ENCODE results near the gene HSP90AA1. TPM values are rescaled to one million over a fixed set of nuclear protein-coding genes. Genes with fewer than 3 reads are reported as not detected.
A peak's percentile ranks its signal among the peaks of the same experiment; 100 is the strongest.

The HSP90AA1 gene
- total RNA-seq, 1 experiment from 2014 or later, result 842 TPM

- TF ChIP-seq ZNF263 (CRISPR knock-in tag; IDR thresholded peaks at IDR 0.05; ENCODE audit: low read depth), result no peak
- TF ChIP-seq JAZF1 (CRISPR knock-in tag; IDR thresholded peaks at IDR 0.05), result no peak
- TF ChIP-seq ZNF121 (CRISPR knock-in tag; IDR thresholded peaks at IDR 0.05), result no peak
- TF ChIP-seq EMX1 (CRISPR knock-in tag; IDR thresholded peaks at IDR 0.05), result no peak
- TF ChIP-seq ARID4B (CRISPR knock-in tag; IDR thresholded peaks at IDR 0.05; ENCODE audit: borderline replicate concordance), result no peak
- TF ChIP-seq CTCF (IDR thresholded peaks at IDR 0.05), result no peak
These were observed 843 bp upstream of the HSP90AA1 start (continued) for GRCh38 chr14:102087762-102088011.

DNA sequence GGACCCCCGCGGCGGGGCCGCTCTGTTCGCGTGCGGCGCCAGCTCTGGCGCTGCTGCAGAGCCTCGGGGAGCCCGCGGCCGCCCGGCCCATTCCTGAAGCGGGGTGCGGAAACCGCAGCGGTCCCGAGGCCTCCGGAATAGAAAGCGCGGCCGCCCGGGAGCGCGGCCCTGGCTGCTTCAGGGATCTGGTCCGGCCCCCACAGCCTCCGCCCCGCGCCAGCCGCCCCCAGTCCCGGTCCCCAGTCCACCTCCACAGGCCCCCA is 204 bp downstream of the HSP90AA1 start:
- peaks cover 47% of the 10 kb centered on the region for H3K36me3 Mint-ChIP-seq
- no peaks in the 10 kb centered on the region for H3K9me3 Mint-ChIP-seq
- ATAC-seq (no peak), DNase-seq (ENCODE audit: low spot score) (no peak)
- CTCF ChIA-PET, result no interaction called here
- H3K27me3 Mint-ChIP-seq (ENCODE audit: low read depth), result no peaks in the 10 kb centered on the region
- POLR2A ChIA-PET, result interaction anchor here (1.1 kb wide), 1 partner anchor 57 kb away, joined by 3 read pairs; no protein-coding TSS in a partner anchor
- H3K4me1 Mint-ChIP-seq, result peaks cover 53% of the 10 kb centered on the region
- TF ChIP-seq ZBTB43 (CRISPR knock-in tag; IDR thresholded peaks at IDR 0.05) (peak; percentile 66; the same call in 1 of the 2 replicates), FOXP4 (CRISPR knock-in tag; IDR thresholded peaks at IDR 0.05) (no peak), NFYB (CRISPR knock-in tag; conservative IDR thresholded peaks at IDR 0.05; ENCODE audit: low read depth) (0 out of 2 replicates have a peak, but pooled peaks have one; percentile 17), CREB1 (CRISPR knock-in tag; IDR thresholded peaks at IDR 0.05) (no peak), TCF7 (CRISPR knock-in tag; IDR thresholded peaks at IDR 0.05; ENCODE audit: low read depth) (0 out of 2 replicates have a peak, but pooled peaks have one; percentile 26), FOXP1 (CRISPR knock-in tag; IDR thresholded peaks at IDR 0.05; ENCODE audit: borderline replicate concordance) (peak; percentile 16; the same call in 1 of the 2 replicates)
- TF ChIP-seq, protein P1, sequence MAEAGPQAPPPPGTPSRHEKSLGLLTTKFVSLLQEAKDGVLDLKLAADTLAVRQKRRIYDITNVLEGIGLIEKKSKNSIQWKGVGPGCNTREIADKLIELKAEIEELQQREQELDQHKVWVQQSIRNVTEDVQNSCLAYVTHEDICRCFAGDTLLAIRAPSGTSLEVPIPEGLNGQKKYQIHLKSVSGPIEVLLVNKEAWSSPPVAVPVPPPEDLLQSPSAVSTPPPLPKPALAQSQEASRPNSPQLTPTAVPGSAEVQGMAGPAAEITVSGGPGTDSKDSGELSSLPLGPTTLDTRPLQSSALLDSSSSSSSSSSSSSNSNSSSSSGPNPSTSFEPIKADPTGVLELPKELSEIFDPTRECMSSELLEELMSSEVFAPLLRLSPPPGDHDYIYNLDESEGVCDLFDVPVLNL (CRISPR knock-in tag; IDR thresholded peaks at IDR 0.05; ENCODE audit: borderline replicate concordance, low read depth), result peak; percentile 36; the same call in 1 of the 2 replicates
- H3K27ac Mint-ChIP-seq, result no peak overlapping the region
- H3K4me3 Mint-ChIP-seq, result peak overlapping the region; percentile 65
